Endothelial cell of umbilical vein (primary cell): ENCODE results near the gene METTL21C. TPM values are rescaled to one million over a fixed set of nuclear protein-coding genes. Genes with fewer than 3 reads are reported as not detected.

Experiments used
- BruUV-seq: library from RNA; stranded (reverse); fragments of 400-500 nt; replicated peaks from 2 replicates; lab custom pipeline; 2021; lab: Mats Ljungman, UMichigan
- CTCF ChIA-PET: fragments of 300-600, 350-600 bp; sonication (Branson Sonifier 250); formaldehyde crosslinking; loops from one replicate; lab custom pipeline; 2021; ENCODE audit warnings: antibody characterized with exemption, inconsistent platforms; lab: Charles Lee
- POLR2A ChIA-PET: fragments of 300-600, 350-600 bp; sonication (Branson Sonifier 250); formaldehyde crosslinking; loops from one replicate; lab custom pipeline; 2021; ENCODE audit warnings: antibody characterized with exemption, inconsistent platforms; lab: Charles Lee
- DNase-seq: peaks from one replicate; pipeline ENCODE4 v3.0.0-alpha.2; 2011; ENCODE audit warnings: low read depth, low spot score
- FAIRE-seq: peaks from 2 replicates; lab custom pipeline; 2011; peaks lifted over from hg19 to GRCh38; lab: Jason Lieb, UNC
- H2AFZ ChIP-seq: 2 replicates; pipeline ENCODE4 v1.6.0; 2012; ENCODE audit warnings: low read depth, low read length, control low read depth, inconsistent platforms
- H3K27ac ChIP-seq: 2 replicates; pipeline ENCODE4 v1.5.1; 2011; ENCODE audit warnings: low read depth, mild to moderate bottlenecking, control low read depth, low read length, moderate library complexity; ENCODE audit not compliant: insufficient read depth
- H3K27me3 ChIP-seq, 2 experiments: 2 replicates each; pipeline versions ENCODE4 v1.6.0 to v1.6.1; 2011; ENCODE audit warnings: low read length in 2 of 2, mixed read lengths in 1 of 2; ENCODE audit not compliant: control insufficient read depth in 2 of 2, insufficient read depth in 2 of 2
- H3K36me3 ChIP-seq, 2 experiments: 2 replicates in 1 of 2; 3 replicates in 1 of 2; pipeline ENCODE4 v1.5.1; 2011; ENCODE audit warnings: low read length in 2 of 2, mild to moderate bottlenecking in 1 of 2, moderate library complexity in 1 of 2; ENCODE audit not compliant: control insufficient read depth in 2 of 2, insufficient read depth in 2 of 2; ENCODE audit errors: extremely low read depth in 1 of 2
- H3K4me1 ChIP-seq: 3 replicates; pipeline ENCODE4 v1.5.1; 2011; ENCODE audit warnings: mild to moderate bottlenecking, low read length; ENCODE audit not compliant: control insufficient read depth, insufficient read depth; ENCODE audit errors: extremely low read depth
- H3K4me2 ChIP-seq: 2 replicates; pipeline ENCODE4 v1.6.1; 2011; ENCODE audit warnings: low read length, control low read depth, mixed read lengths; ENCODE audit not compliant: insufficient read depth
- H3K4me3 ChIP-seq, 3 experiments: fragments of 200-600 bp in 1 of 3; sonication (generic), shearing (Covaris generic) in 1 of 3; replicated peaks in 1 of 3; 2 replicates each; pipeline ENCODE4 v1.5.1; 2011 to 2016; ENCODE audit warnings: control low read depth in 3 of 3, low read length in 3 of 3, mild to moderate bottlenecking in 2 of 3, inconsistent platforms in 1 of 3, low read depth in 1 of 3, moderate library complexity in 1 of 3; ENCODE audit not compliant: insufficient read depth in 1 of 3
- H3K79me2 ChIP-seq: 2 replicates; pipeline ENCODE4 v1.6.0; 2012; ENCODE audit warnings: low read length, inconsistent platforms; ENCODE audit not compliant: control insufficient read depth, insufficient read depth
- H3K9ac ChIP-seq: replicated peaks from 2 replicates; pipeline ENCODE3; 2011; ENCODE audit warnings: low read length, control low read depth; ENCODE audit not compliant: insufficient read depth; ENCODE audit errors: extremely low read depth
- H3K9me1 ChIP-seq: replicated peaks from 3 replicates; pipeline ENCODE4 v1.6.0; 2011; ENCODE audit warnings: mild to moderate bottlenecking, low read length; ENCODE audit not compliant: control insufficient read depth, insufficient read depth; ENCODE audit errors: extremely low read depth
- H3K9me3 ChIP-seq: replicated peaks from 2 replicates; pipeline ENCODE4 v1.5.1; 2012; ENCODE audit warnings: low read length, inconsistent platforms; ENCODE audit not compliant: control insufficient read depth, insufficient read depth
- H4K20me1 ChIP-seq: replicated peaks from 2 replicates; pipeline ENCODE3; 2011; ENCODE audit warnings: mild to moderate bottlenecking, low read length; ENCODE audit not compliant: control insufficient read depth, insufficient read depth; ENCODE audit errors: extremely low read depth
- CTCF ChIP-seq, 2 donors: IDR thresholded peaks; 1 replicate in 1 of 2; 2 replicates in 1 of 2; pipeline ENCODE4 v1.5.1; 2011; ENCODE audit warnings: low read length in 2 of 2, mild to moderate bottlenecking in 2 of 2, moderate library complexity in 2 of 2, control low read depth in 1 of 2, inconsistent platforms in 1 of 2, low read depth in 1 of 2; ENCODE audit not compliant: insufficient read depth in 1 of 2; ENCODE audit errors: extremely low read depth in 1 of 2
- EZH2 ChIP-seq: IDR thresholded peaks from 2 replicates; pipeline ENCODE4 v1.6.1; 2012; ENCODE audit warnings: borderline replicate concordance, low read depth, mild to moderate bottlenecking, moderate library complexity, low read length, inconsistent platforms; ENCODE audit not compliant: severe bottlenecking
- FOS ChIP-seq: IDR thresholded peaks from 2 replicates; pipeline ENCODE4 v1.6.1; 2011; ENCODE audit warnings: mild to moderate bottlenecking, low read length, moderate library complexity, borderline replicate concordance; ENCODE audit not compliant: insufficient read depth
- GATA2 ChIP-seq: IDR thresholded peaks from 2 replicates; pipeline ENCODE4 v1.7.0; 2011; ENCODE audit warnings: low read depth, mild to moderate bottlenecking, moderate library complexity, mixed read lengths, low read length; ENCODE audit not compliant: insufficient read length, insufficient read depth
- JUN ChIP-seq: IDR thresholded peaks from 2 replicates; pipeline ENCODE4 v1.6.1; 2011; ENCODE audit warnings: borderline replicate concordance, low read depth; ENCODE audit not compliant: insufficient read length, insufficient read depth
- MAX ChIP-seq: IDR thresholded peaks from 2 replicates; pipeline ENCODE4 v1.6.1; 2011; ENCODE audit not compliant: insufficient read depth, insufficient read length
- MYC ChIP-seq: IDR thresholded peaks from one replicate; pipeline ENCODE4 v1.6.1; 2011; ENCODE audit warnings: mild to moderate bottlenecking, low read depth, low read length
- POLR2A ChIP-seq: IDR thresholded peaks from 2 replicates; pipeline ENCODE4 v1.6.1; 2012; ENCODE audit warnings: low read depth, mild to moderate bottlenecking, control low read depth, low read length
- POLR2AphosphoS5 ChIP-seq: IDR thresholded peaks from 2 replicates; pipeline ENCODE4 v1.6.1; 2012; ENCODE audit warnings: low read depth, mild to moderate bottlenecking, control low read depth, low read length, moderate library complexity; ENCODE audit not compliant: insufficient read depth
- dilution Hi-C: fragments of 300-500 bp; cut with MboI; formaldehyde crosslinking; loops from one replicate; pipeline ENCODE4 v1.15.0; 2019; ENCODE audit warnings: low sequenced_read_pairs; ENCODE audit not compliant: extremely low pct_ligation_motif_present
- intact Hi-C: fragments of 100-400 bp; cut with micrococcal nuclease; formaldehyde crosslinking; loops from one replicate; pipeline ENCODE4 v1.10.0; 2022
- polyA plus RNA-seq, 4 experiments: library from polyadenylated mRNA; depleted of rRNA in 3 of 4; stranded (reverse) in 3 of 4; unstranded in 1 of 4; fragments of >200 nt; gene quantifications; 2 replicates each; pipeline versions ENCODE4 v1.2.1 to v1.2.3, GENCODE V29; 2011 to 2012; ENCODE audit warnings: missing spikeins in 1 of 4
- total RNA-seq: library from RNA; stranded (reverse); gene quantifications from 2 replicates; pipeline ENCODE4 v1.2.3, GENCODE V29; 2021

METTL21C gene
- total and polyA plus RNA-seq, 2 donors (not counting 3 experiments of a cell fraction or from before 2014, with no cell fraction given): not detected

GRCh38 chr13:102693776-102694175 is 1.1 kb downstream of the METTL21C start:
- H3K4me1 ChIP-seq: no peaks in the 10 kb centered on the region
- ChIA-PET CTCF (interaction anchor here (1.2 to 3.4 kb wide), 4 partner anchors 9 to 76 kb away, joined by 4 to 13 read pairs (median 6); no protein-coding TSS in a partner anchor), POLR2A (no interaction called here)
- no peak overlapping the region for H3K4me3 ChIP-seq
- no peak overlapping the region for H3K9ac ChIP-seq
- intact Hi-C loops: no loop called here
- no peaks in the 10 kb centered on the region for H3K36me3 ChIP-seq
- TF ChIP-seq MAX (no peak), MYC (no peak), JUN (no peak), CTCF (IDR thresholded peaks at IDR 0.05; ENCODE audit: extremely low read depth in 1 of 2, insufficient read depth in 1 of 2, low read depth in 1 of 2, low read length in 2 of 2) (no peak), FOS (no peak), POLR2A (no peak), POLR2AphosphoS5 (no peak), GATA2 (no peak), EZH2 (no peak)
- no TSS peak for BruUV-seq
- dilution Hi-C loops: no loop called here
- H2AFZ ChIP-seq: no peak overlapping the region
- H3K9me1 ChIP-seq: no peaks in the 10 kb centered on the region
- no peak overlapping the region for H3K4me2 ChIP-seq
- FAIRE-seq (peak; percentile 26), DNase-seq (peak; percentile 25)
- no peak overlapping the region for H3K27ac ChIP-seq
- no peaks in the 10 kb centered on the region for H3K79me2 ChIP-seq
- H3K27me3 ChIP-seq: peaks cover 7 to 9% of the 10 kb centered on the region in 2 experiments
- no peaks in the 10 kb centered on the region for H4K20me1 ChIP-seq
- H3K9me3 ChIP-seq: no peaks in the 10 kb centered on the region
